Measurements from ENCODE around the gene PARP11. TPM values are rescaled to one million over a fixed set of nuclear protein-coding genes. Genes with fewer than 3 reads are reported as not detected.

Gene PARP11
- total and polyA plus RNA-seq, 2 donors (not counting 1 experiment from before 2014, with no cell fraction given), result 6.4 to 26.3 TPM

GRCh38 chr12:3792623-3793288 is 80.4 kb downstream of the PARP11 start:
- no CpG with 5 or more reads among the region's 10 CpGs for WGBS (ENCODE audit: insufficient coverage)
- no peaks in the 10 kb centered on the region for H4K20me1 ChIP-seq (ENCODE audit: control insufficient read depth, insufficient read depth, low read length, poor library complexity, severe bottlenecking)
- ChIA-PET CTCF (interaction anchor here (1.0 to 1.6 kb wide), 3 partner anchors 11 to 484 kb away, joined by 3 to 4 read pairs (median 3); no protein-coding TSS in a partner anchor), POLR2A (no interaction called here)
- Mint-ChIP-seq H3K4me3 (no peak overlapping the region), H3K27ac (no peak overlapping the region), H3K27me3 (no peaks in the 10 kb centered on the region), H3K9me3 (ENCODE audit: insufficient read depth) (no peaks in the 10 kb centered on the region), H3K4me1 (no peaks in the 10 kb centered on the region)
- no peaks in the 10 kb centered on the region for H3K79me2 ChIP-seq (ENCODE audit: control insufficient read depth, insufficient read depth, low read length)
- no peak overlapping the region for H3K4me2 ChIP-seq (replicated peaks; ENCODE audit: low read depth, low read length, poor library complexity, severe bottlenecking)
- DNase-seq (no peak), ATAC-seq (ENCODE audit: low read depth) (no peak)
- no peak overlapping the region for H3K4me3 ChIP-seq (ENCODE audit: control extremely low read depth in 1 of 5, extremely low read depth in 1 of 5, insufficient read depth in 1 of 5, low read depth in 2 of 5, low read length in 4 of 5)
- no peak overlapping the region for H3K27ac ChIP-seq (ENCODE audit: low read length in 2 of 2)
- no peaks in the 10 kb centered on the region for H3K4me1 ChIP-seq (ENCODE audit: control insufficient read depth in 2 of 2, insufficient read depth in 2 of 2, low read length in 2 of 2)
- intact Hi-C loops (cut with micrococcal nuclease), result no loop called here
- no peaks in the 10 kb centered on the region for H3K27me3 ChIP-seq (replicated peaks in 1 of 4; ENCODE audit: control extremely low read depth in 1 of 4, control insufficient read depth in 3 of 4, insufficient read depth in 4 of 4, low read length in 3 of 4)
- TF ChIP-seq EZH2 (IDR thresholded peaks at IDR 0.05; ENCODE audit: borderline replicate concordance, insufficient read depth, low read depth, low read length, poor library complexity, severe bottlenecking) (no peak), CTCF (IDR thresholded peaks at IDR 0.05) (no peak)
- H2AFZ ChIP-seq (ENCODE audit: insufficient read depth, low read depth, low read length, poor library complexity, severe bottlenecking), result no peak overlapping the region
- no peak overlapping the region for H3K9ac ChIP-seq (ENCODE audit: low read length)
- peaks cover 0 to 1% (median 0%) of the 10 kb centered on the region in 3 donors for H3K9me3 ChIP-seq (ENCODE audit: control extremely low read depth in 1 of 3, control insufficient read depth in 2 of 3, insufficient read depth in 1 of 3, low read length in 2 of 3)
- no peaks in the 10 kb centered on the region for H3K36me3 ChIP-seq (replicated peaks in 1 of 2; ENCODE audit: control extremely low read depth in 1 of 2, control insufficient read depth in 1 of 2, extremely low read depth in 1 of 2, insufficient read depth in 2 of 2, low read length in 1 of 2)

GRCh38 chr12:3791256-3791874 is 81.8 kb downstream of the PARP11 start:
- H3K27me3 Mint-ChIP-seq, result no peaks in the 10 kb centered on the region
- intact Hi-C loops (cut with micrococcal nuclease), result no loop called here
- ATAC-seq (ENCODE audit: low read depth) (no peak), DNase-seq (no peak)
- Histone ChIP-seq H3K9me3 (ENCODE audit: control extremely low read depth in 1 of 3, control insufficient read depth in 2 of 3, insufficient read depth in 1 of 3, low read length in 2 of 3) (peaks cover 0 to 1% (median 0%) of the 10 kb centered on the region in 3 donors), H3K79me2 (ENCODE audit: control insufficient read depth, insufficient read depth, low read length) (no peaks in the 10 kb centered on the region), H3K4me3 (ENCODE audit: control extremely low read depth in 1 of 5, extremely low read depth in 1 of 5, insufficient read depth in 1 of 5, low read depth in 2 of 5, low read length in 4 of 5) (no peak overlapping the region), H3K4me1 (ENCODE audit: control insufficient read depth in 2 of 2, insufficient read depth in 2 of 2, low read length in 2 of 2) (no peaks in the 10 kb centered on the region), H3K36me3 (replicated peaks in 1 of 2; ENCODE audit: control extremely low read depth in 1 of 2, control insufficient read depth in 1 of 2, extremely low read depth in 1 of 2, insufficient read depth in 2 of 2, low read length in 1 of 2) (no peaks in the 10 kb centered on the region), H4K20me1 (ENCODE audit: control insufficient read depth, insufficient read depth, low read length, poor library complexity, severe bottlenecking) (no peaks in the 10 kb centered on the region), H3K9ac (ENCODE audit: low read length) (no peak overlapping the region), H3K4me2 (replicated peaks; ENCODE audit: low read depth, low read length, poor library complexity, severe bottlenecking) (no peak overlapping the region), H3K27me3 (replicated peaks in 1 of 4; ENCODE audit: control extremely low read depth in 1 of 4, control insufficient read depth in 3 of 4, insufficient read depth in 4 of 4, low read length in 3 of 4) (no peaks in the 10 kb centered on the region), H3K27ac (ENCODE audit: low read length in 2 of 2) (no peak overlapping the region), H2AFZ (ENCODE audit: insufficient read depth, low read depth, low read length, poor library complexity, severe bottlenecking) (no peak overlapping the region)
- WGBS (ENCODE audit: insufficient coverage), result 95% methylated on average over 5 of the region's 5 CpGs
- ChIA-PET POLR2A (no interaction called here), CTCF (interaction anchor here (1.9 kb wide), 1 partner anchor 491 kb away, joined by 5 read pairs; no protein-coding TSS in a partner anchor)
- H3K4me1 Mint-ChIP-seq, result peaks cover 3% of the 10 kb centered on the region
- TF ChIP-seq EZH2 (IDR thresholded peaks at IDR 0.05; ENCODE audit: borderline replicate concordance, insufficient read depth, low read depth, low read length, poor library complexity, severe bottlenecking), result no peak
- TF ChIP-seq CTCF (IDR thresholded peaks at IDR 0.05), result no peak
- H3K4me3 Mint-ChIP-seq, result no peak overlapping the region
- no peak overlapping the region for H3K27ac Mint-ChIP-seq
- H3K9me3 Mint-ChIP-seq (ENCODE audit: insufficient read depth), result no peaks in the 10 kb centered on the region
